GM12878 (cell line): ENCODE results near the gene KRTAP9-4. TPM values are rescaled to one million over a fixed set of nuclear protein-coding genes. Genes with fewer than 3 reads are reported as not detected.

ENCODE experiments used
- ATAC-seq: fragments of 200-7000 bp; cut with Tn5 transposase; 3 replicates; pipeline ENCODE4 v1.9.1; 2020; ENCODE audit warnings: mild to moderate bottlenecking, moderate library complexity
- BruUV-seq: library from RNA; stranded (reverse); fragments of 400-500 nt; replicated peaks from 2 replicates; lab custom pipeline; 2021; lab: Mats Ljungman, UMichigan
- CTCF ChIA-PET: fragments of 300-600 bp; sonication (Branson Sonifier 250); formaldehyde crosslinking; extraction: SDS; loops from one replicate; lab custom pipeline; 2021; ENCODE audit warnings: inconsistent platforms; lab: Yijun Ruan, JAX
- POLR2A ChIA-PET: fragments of 350-600 bp; formaldehyde crosslinking; extraction: SDS; loops from one replicate; lab custom pipeline; 2021; ENCODE audit warnings: inconsistent platforms; lab: Charles Lee
- RAD21 ChIA-PET: fragments of 300-600 bp; sonication (Branson Sonifier 250); formaldehyde crosslinking; loops from one replicate; lab custom pipeline; 2023; ENCODE audit warnings: antibody characterized with exemption; ENCODE audit not compliant: unreplicated experiment; lab: Charles Lee
- SMC1A ChIA-PET: fragments of 300-600 bp; sonication (Branson Sonifier 250); formaldehyde crosslinking; loops from one replicate; lab custom pipeline; 2023; ENCODE audit not compliant: unreplicated experiment, uncharacterized antibody; lab: Charles Lee
- DNase-seq: peaks from one replicate; pipeline ENCODE4 v3.0.0-alpha.2; 2011; ENCODE audit warnings: low read depth, low spot score
- FAIRE-seq: peaks from 3 replicates; lab custom pipeline; 2011; peaks lifted over from hg19 to GRCh38; lab: Jason Lieb, UNC
- H2AFZ ChIP-seq: 2 replicates; pipeline ENCODE4 v1.6.0; 2011; ENCODE audit warnings: low read depth, low read length, control low read depth; ENCODE audit not compliant: control insufficient read depth
- H3K27ac ChIP-seq: 2 replicates; pipeline ENCODE4 v1.5.1; 2011; ENCODE audit warnings: control low read depth; ENCODE audit not compliant: control insufficient read depth, insufficient read depth
- H3K27me3 ChIP-seq, 2 experiments: replicated peaks in 1 of 2; 2 replicates each; pipeline versions ENCODE4 v1.6.0 to v1.6.1; 2011; ENCODE audit warnings: low read length in 1 of 2; ENCODE audit not compliant: control insufficient read depth in 2 of 2, insufficient read depth in 2 of 2
- H3K36me3 ChIP-seq, 2 experiments: 2 replicates each; pipeline ENCODE4 v1.5.1; 2011; ENCODE audit warnings: low read length in 1 of 2; ENCODE audit not compliant: control insufficient read depth in 2 of 2, insufficient read depth in 2 of 2
- H3K4me1 ChIP-seq: 2 replicates; pipeline ENCODE4 v1.6.1; 2011; ENCODE audit warnings: mild to moderate bottlenecking, low read length, moderate library complexity, mixed read lengths; ENCODE audit not compliant: control insufficient read depth, insufficient read depth
- H3K4me2 ChIP-seq: 2 replicates; pipeline ENCODE4 v1.6.0; 2011; ENCODE audit warnings: control low read depth; ENCODE audit not compliant: control insufficient read depth, insufficient read depth
- H3K4me3 ChIP-seq: fragments of 200-600 bp; sonication (generic); 2 replicates; pipeline ENCODE4 v1.5.1; 2016
- H3K79me2 ChIP-seq: 2 replicates; pipeline ENCODE4 v1.6.0; 2011; ENCODE audit warnings: low read length; ENCODE audit not compliant: control insufficient read depth, insufficient read depth
- H3K9ac ChIP-seq: 2 replicates; pipeline ENCODE4 v1.8.0; 2011; ENCODE audit warnings: low read length, control low read depth, mixed read lengths; ENCODE audit not compliant: control insufficient read depth, insufficient read depth
- H3K9me3 ChIP-seq: replicated peaks from 3 replicates; pipeline ENCODE4 v1.5.1; 2011; ENCODE audit warnings: mild to moderate bottlenecking, low read length; ENCODE audit not compliant: control insufficient read depth, insufficient read depth
- H4K20me1 ChIP-seq: 2 replicates; pipeline ENCODE4 v1.6.0; 2011; ENCODE audit not compliant: control insufficient read depth, insufficient read depth
- BACH1 ChIP-seq: fragments of 450-650 bp; IDR thresholded peaks from 2 replicates; pipeline ENCODE4 v1.6.1; 2017; ENCODE audit warnings: mild to moderate bottlenecking, borderline replicate concordance
- CHD4 ChIP-seq: fragments of 200-600 bp; sonication (generic); IDR thresholded peaks from 2 replicates; pipeline ENCODE4 v1.6.1; 2016; ENCODE audit warnings: mild to moderate bottlenecking
- DPF2 ChIP-seq: fragments of 450-650 bp; IDR thresholded peaks from 2 replicates; pipeline ENCODE4 v1.6.1; 2017; ENCODE audit warnings: mild to moderate bottlenecking
- HDAC2 ChIP-seq: fragments of 200-600 bp; sonication (generic); IDR thresholded peaks from 2 replicates; pipeline ENCODE4 v1.6.1; 2017
- JUNB ChIP-seq: IDR thresholded peaks from 2 replicates; pipeline ENCODE4 v1.6.1; 2016; ENCODE audit warnings: antibody characterized with exemption, mild to moderate bottlenecking
- RAD21 ChIP-seq: IDR thresholded peaks from 2 replicates; pipeline ENCODE4 v1.6.1; 2011; ENCODE audit warnings: mild to moderate bottlenecking, low read depth, low read length, moderate library complexity; ENCODE audit not compliant: insufficient read depth
- RUNX3 ChIP-seq: IDR thresholded peaks from 2 replicates; pipeline ENCODE4 v1.6.1; 2012; ENCODE audit warnings: low read length, inconsistent platforms
- SIN3A ChIP-seq: IDR thresholded peaks from 2 replicates; pipeline ENCODE4 v1.6.1; 2012; ENCODE audit warnings: low read depth, low read length, improper control_type of control experiment
- SKIL ChIP-seq: fragments of 450-650 bp; IDR thresholded peaks from 2 replicates; pipeline ENCODE4 v1.6.1; 2017; ENCODE audit warnings: mild to moderate bottlenecking, low read depth, inconsistent platforms; ENCODE audit not compliant: poor library complexity, severe bottlenecking
- SRF ChIP-seq, 2 experiments: IDR thresholded peaks; 2 replicates each; pipeline ENCODE4 v1.6.1; 2011; ENCODE audit warnings: low read depth in 2 of 2, low read length in 2 of 2, mild to moderate bottlenecking in 1 of 2, moderate library complexity in 1 of 2
- TBL1XR1 ChIP-seq: IDR thresholded peaks from 2 replicates; pipeline ENCODE4 v1.6.1; 2012; ENCODE audit warnings: low read depth, low read length, improper control_type of control experiment
- TCF12 ChIP-seq: IDR thresholded peaks from 2 replicates; pipeline ENCODE4 v1.6.1; 2011; ENCODE audit warnings: low read depth, mild to moderate bottlenecking, low read length
- YBX1 ChIP-seq: fragments of 450-650 bp; IDR thresholded peaks from 2 replicates; pipeline ENCODE4 v1.6.1; 2016; ENCODE audit warnings: antibody characterized with exemption
- ZBED1 ChIP-seq: IDR thresholded peaks from 2 replicates; pipeline ENCODE4 v1.6.1; 2016; ENCODE audit warnings: borderline replicate concordance
- WGBS: methylation state at CpG from one replicate; pipeline ENCODE4 v1.1.6; 2016; ENCODE audit warnings: low lambda C conversion rate; ENCODE audit not compliant: insufficient replicate concordance, insufficient coverage; ENCODE audit errors: missing lambda C conversion rate; 5-methylcytosine and 5-hydroxymethylcytosine counted together
- in situ Hi-C: fragments of 300-500 bp; cut with MboI; formaldehyde crosslinking; loops from 9 replicates; pipeline ENCODE4 v1.14.3; 2018; ENCODE audit warnings: mixed read lengths
- intact Hi-C: fragments of 100-400 bp; cut with micrococcal nuclease; formaldehyde crosslinking; loops from one replicate; pipeline ENCODE4 v1.14.2; 2022; ENCODE audit not compliant: unreplicated experiment
- polyA plus RNA-seq, 11 experiments: library from polyadenylated mRNA; depleted of rRNA in 4 of 11; unstranded in 6 of 11; stranded (reverse) in 5 of 11; fragments of >200 nt; fragmentation: Nextera tagmentation in 4 of 11; fragmentation: Illumina TruSeq in 1 of 11; extraction: Ambion mirVana in 4 of 11; extraction: Trizol in 1 of 11; gene quantifications; 1 replicate in 1 of 11; 2 replicates in 10 of 11; pipeline versions ENCODE4 v1.2.1 to v1.2.3, GENCODE V29; 2011 to 2016; ENCODE audit warnings: inconsistent platforms in 2 of 11, missing spikeins in 2 of 11, low read depth in 1 of 11
- total RNA-seq, 4 experiments: library from RNA; depleted of rRNA in 3 of 4; stranded (reverse); fragments of >200 nt in 3 of 4; fragmentation: Illumina TruSeq in 1 of 4; extraction: Trizol in 1 of 4; gene quantifications; 2 replicates each; pipeline versions ENCODE4 v1.2.1 to v1.2.3, GENCODE V29; 2013 to 2021
- TF ChIP-seq, protein P1 (sequence below): IDR thresholded peaks from 2 replicates; pipeline ENCODE4 v1.6.1; 2012; ENCODE audit warnings: low read depth, low read length, improper control_type of control experiment

Gene KRTAP9-4
- total and polyA plus RNA-seq, 10 of the 15 experiments (the other 5 are each of a cell fraction or from before 2014, with no cell fraction given) = not detected

- Histone ChIP-seq H4K20me1 (no peaks in the 10 kb centered on the region), H3K4me3 (no peak overlapping the region), H3K79me2 (no peaks in the 10 kb centered on the region), H3K4me1 (no peaks in the 10 kb centered on the region), H3K27ac (no peak overlapping the region), H3K27me3 (no peaks in the 10 kb centered on the region; a peak in 2 of 4 replicates), H3K9me3 (no peaks in the 10 kb centered on the region), H2AFZ (no peak overlapping the region), H3K36me3 (no peaks in the 10 kb centered on the region), H3K9ac (no peak overlapping the region), H3K4me2 (no peak overlapping the region)
- whole genome bisulfite sequencing = 0% methylated on average over 2 of the region's 2 CpGs
- SMC1A ChIA-PET = no interaction called here
- RAD21 ChIA-PET = no interaction called here
- BruUV-seq = no TSS peak
- in situ Hi-C loops = no loop called here
- no peak for DNase-seq
- POLR2A ChIA-PET = no interaction called here
- TF ChIP-seq, protein P1, sequence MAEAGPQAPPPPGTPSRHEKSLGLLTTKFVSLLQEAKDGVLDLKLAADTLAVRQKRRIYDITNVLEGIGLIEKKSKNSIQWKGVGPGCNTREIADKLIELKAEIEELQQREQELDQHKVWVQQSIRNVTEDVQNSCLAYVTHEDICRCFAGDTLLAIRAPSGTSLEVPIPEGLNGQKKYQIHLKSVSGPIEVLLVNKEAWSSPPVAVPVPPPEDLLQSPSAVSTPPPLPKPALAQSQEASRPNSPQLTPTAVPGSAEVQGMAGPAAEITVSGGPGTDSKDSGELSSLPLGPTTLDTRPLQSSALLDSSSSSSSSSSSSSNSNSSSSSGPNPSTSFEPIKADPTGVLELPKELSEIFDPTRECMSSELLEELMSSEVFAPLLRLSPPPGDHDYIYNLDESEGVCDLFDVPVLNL = no peak
- TF ChIP-seq JUNB = no peak
- no peak for TF ChIP-seq TCF12
- no peak for TF ChIP-seq RUNX3
- no peak for TF ChIP-seq TBL1XR1
- no peak for TF ChIP-seq CHD4
- no peak for TF ChIP-seq SIN3A
- no peak for TF ChIP-seq SKIL
- TF ChIP-seq RAD21 = no peak
- no peak for TF ChIP-seq ZBED1
- TF ChIP-seq HDAC2 = no peak
- no peak for TF ChIP-seq DPF2
- TF ChIP-seq YBX1 = no peak
- TF ChIP-seq BACH1 = no peak
- no peak for TF ChIP-seq SRF (IDR thresholded peaks at IDR 0.05; ENCODE audit: low read depth in 2 of 2, low read length in 2 of 2)
- CTCF ChIA-PET = no interaction called here
- intact Hi-C loops = no loop called here
- ATAC-seq = no peak
- FAIRE-seq = no peak
Observed at GRCh38 chr17:41263212-41263611, 13.7 kb downstream of the KRTAP9-4 start.
